Upper lobe of left lung (tissue), 6 donors: Measurements from ENCODE around the gene BHLHA9. TPM values are rescaled to one million over a fixed set of nuclear protein-coding genes. Genes with fewer than 3 reads are reported as not detected.

Experiments
- ATAC-seq, 2 donors: fragments of 200-7000 bp; cut with Tn5 transposase; one replicate each; pipeline ENCODE4 v1.9.1; 2022; ENCODE audit warnings: mild to moderate bottlenecking in 2 of 2, moderate library complexity in 2 of 2; ENCODE audit not compliant: low FRiP score in 2 of 2
- DNase-seq, 2 donors: peaks; one replicate each; pipeline ENCODE4 v3.0.0-alpha.2; 2019 to 2020
- H3K27ac ChIP-seq, 4 donors: fragments of 200-600 bp; sonication (generic); one replicate each; pipeline ENCODE4 v1.5.1; 2016 to 2019
- H3K27me3 ChIP-seq, 4 donors: fragments of 200-600 bp; sonication (generic); one replicate each; pipeline ENCODE4 v1.5.1; 2017 to 2019
- H3K36me3 ChIP-seq, 4 donors: fragments of 200-600 bp; sonication (generic); one replicate each; pipeline ENCODE4 v1.5.1; 2016 to 2019
- H3K4me1 ChIP-seq, 4 donors: fragments of 200-600 bp; sonication (generic); one replicate each; pipeline ENCODE4 v1.5.1; 2018 to 2019
- H3K4me3 ChIP-seq, 4 donors: fragments of 200-600 bp; sonication (generic); one replicate each; pipeline ENCODE4 v1.5.1; 2017 to 2019; ENCODE audit warnings: mild to moderate bottlenecking in 2 of 4, moderate library complexity in 1 of 4
- H3K9me3 ChIP-seq, 4 donors: fragments of 200-600 bp; sonication (generic); one replicate each; pipeline ENCODE4 v1.5.1; 2018 to 2019
- CTCF ChIP-seq, 6 experiments: fragments of 450-650 bp in 4 of 6; fragments of 200-600 bp in 2 of 6; sonication (generic) in 2 of 6; IDR thresholded peaks; one replicate each; pipeline ENCODE4 v1.5.1; 2016 to 2019; ENCODE audit warnings: antibody characterized with exemption in 6 of 6
- EP300 ChIP-seq, 4 donors: sonication (generic); formaldehyde crosslinking; IDR thresholded peaks; one replicate each; pipeline ENCODE4 v1.5.1; 2017; ENCODE audit warnings: antibody characterized with exemption in 4 of 4, control low read depth in 2 of 4
- POLR2A ChIP-seq, 4 donors: fragments of 450-650 bp; IDR thresholded peaks; one replicate each; pipeline ENCODE4 v1.5.1; 2016 to 2017; ENCODE audit warnings: antibody characterized with exemption in 4 of 4, mild to moderate bottlenecking in 2 of 4
- POLR2AphosphoS5 ChIP-seq, 2 donors: sonication (generic); formaldehyde crosslinking; IDR thresholded peaks; one replicate each; pipeline ENCODE4 v1.5.1; 2017; ENCODE audit warnings: antibody characterized with exemption in 2 of 2
- WGBS, 2 donors: methylation state at CpG; one replicate each; pipeline ENCODE4 v1.1.5; 2017 to 2018; 5-methylcytosine and 5-hydroxymethylcytosine counted together
- total RNA-seq, 6 donors: library from RNA; depleted of rRNA in 4 of 6; stranded (reverse); fragments of >200 nt in 4 of 6; gene quantifications; one replicate each; pipeline versions ENCODE4 v1.1.0 to v1.2.1, GENCODE V29; 2016 to 2021
- donor health status: DM: no; HTN: no; CAD: no; lungs with moderate emphysema.
- donor health status: DM: no; HTN: yes; CAD: no; lungs with severe emphysema.

The BHLHA9 gene
- total RNA-seq, 6 donors from 2014 or later = not detected

GRCh38 chr17:1275205-1275961 is 5.1 kb downstream of the BHLHA9 start:
- ATAC-seq (no peak), DNase-seq (no peak)
- Histone ChIP-seq H3K27ac (no peak overlapping the region), H3K9me3 (no peaks in the 10 kb centered on the region), H3K27me3 (peaks cover 0 to 16% (median 8%) of the 10 kb centered on the region in 4 donors), H3K36me3 (no peaks in the 10 kb centered on the region), H3K4me1 (peaks cover 8 to 17% (median 9%) of the 10 kb centered on the region in 4 donors), H3K4me3 (no peak overlapping the region)
- 79 to 80% methylated on average over 10 of the region's 10 CpGs for WGBS, 2 donors
- no peak for TF ChIP-seq EP300 (IDR thresholded peaks at IDR 0.05)
- TF ChIP-seq POLR2A (IDR thresholded peaks at IDR 0.05) = no peak

- Histone ChIP-seq H3K4me1 (peaks cover 4 to 9% (median 6%) of the 10 kb centered on the region in 4 donors), H3K36me3 (no peaks in the 10 kb centered on the region), H3K9me3 (no peaks in the 10 kb centered on the region), H3K27ac (no peak overlapping the region), H3K27me3 (peaks cover 0 to 9% (median 3%) of the 10 kb centered on the region in 4 donors), H3K4me3 (no peak overlapping the region)
- WGBS, 2 donors = 16 to 22% methylated on average over 21 to 28 of the region's 28 CpGs
- peak in 1 of 2 donors; percentile 49 for DNase-seq
- no peak for TF ChIP-seq POLR2AphosphoS5 (IDR thresholded peaks at IDR 0.05)
- TF ChIP-seq CTCF (IDR thresholded peaks at IDR 0.05) = peak; percentile 48 to 74 (median 69)
- ATAC-seq = peak; percentile 50 to 76
Observed at GRCh38 chr17:1275962-1276736, 5.9 kb downstream of the BHLHA9 start.

GRCh38 chr17:1280652-1281051 is 10.4 kb downstream of the BHLHA9 start:
- 85 to 86% methylated on average over 17 to 23 of the region's 23 CpGs for WGBS, 2 donors
- H3K27ac ChIP-seq = no peak overlapping the region
- peaks cover 4 to 8% (median 6%) of the 10 kb centered on the region in 4 donors for H3K4me1 ChIP-seq
- ATAC-seq (no peak), DNase-seq (peak in 1 of 2 donors; percentile 64)
- no peak for TF ChIP-seq POLR2AphosphoS5 (IDR thresholded peaks at IDR 0.05)
- TF ChIP-seq EP300 (IDR thresholded peaks at IDR 0.05) = no peak
- no peak for TF ChIP-seq CTCF (IDR thresholded peaks at IDR 0.05)
- no peak for TF ChIP-seq POLR2A (IDR thresholded peaks at IDR 0.05)
- no peaks in the 10 kb centered on the region for H3K9me3 ChIP-seq
- H3K36me3 ChIP-seq = no peaks in the 10 kb centered on the region
- H3K27me3 ChIP-seq = no peaks in the 10 kb centered on the region
- no peak overlapping the region for H3K4me3 ChIP-seq

GRCh38 chr17:1286379-1287106 is 16.3 kb downstream of the BHLHA9 start:
- Histone ChIP-seq H3K27me3 (no peaks in the 10 kb centered on the region), H3K4me1 (no peaks in the 10 kb centered on the region), H3K4me3 (no peak overlapping the region), H3K27ac (no peak overlapping the region), H3K9me3 (no peaks in the 10 kb centered on the region), H3K36me3 (no peaks in the 10 kb centered on the region)
- TF ChIP-seq POLR2A (IDR thresholded peaks at IDR 0.05) = no peak
- TF ChIP-seq CTCF (IDR thresholded peaks at IDR 0.05) = no peak
- no peak for TF ChIP-seq EP300 (IDR thresholded peaks at IDR 0.05)
- no peak for TF ChIP-seq POLR2AphosphoS5 (IDR thresholded peaks at IDR 0.05)
- ATAC-seq (no peak), DNase-seq (no peak)
- 86 to 95% methylated on average over 19 of the region's 19 CpGs for WGBS, 2 donors

GRCh38 chr17:1289695-1290094 is 19.5 kb downstream of the BHLHA9 start:
- Histone ChIP-seq H3K27ac (no peak overlapping the region), H3K9me3 (no peaks in the 10 kb centered on the region), H3K4me3 (no peak overlapping the region), H3K36me3 (no peaks in the 10 kb centered on the region), H3K4me1 (no peaks in the 10 kb centered on the region), H3K27me3 (no peaks in the 10 kb centered on the region)
- TF ChIP-seq POLR2AphosphoS5 (IDR thresholded peaks at IDR 0.05) = no peak
- no peak for TF ChIP-seq CTCF (IDR thresholded peaks at IDR 0.05)
- no peak for TF ChIP-seq POLR2A (IDR thresholded peaks at IDR 0.05)
- no peak for TF ChIP-seq EP300 (IDR thresholded peaks at IDR 0.05)
- ATAC-seq (no peak), DNase-seq (no peak)
- 80 to 95% methylated on average over 11 of the region's 11 CpGs for WGBS, 2 donors
